Measurements from ENCODE around the gene ZNF345. TPM values are rescaled to one million over a fixed set of nuclear protein-coding genes. Genes with fewer than 3 reads are reported as not detected.

ZNF345 gene
- 1.2 and 3.3 TPM in 2 replicates for total RNA-seq (2011; cell fraction: chromatin; rRNA removed; ENCODE audit: low replicate concordance)
- 0.92 and 1.3 TPM in 2 replicates for total RNA-seq (2011; cell fraction: nucleolus; rRNA removed)
- 2.1 and 3.4 TPM in 2 replicates for total RNA-seq (2011; cell fraction: nucleoplasm; rRNA removed)
- total RNA-seq (2014; rRNA removed) (0.64 and 0.65 TPM in 2 replicates), total RNA-seq (2014; rRNA removed; fragmentation: Illumina TruSeq; extraction: Trizol) (0.65 and 1.2 TPM in 2 replicates), total RNA-seq (2015; rRNA removed; fragmentation: Illumina TruSeq; extraction: Trizol) (0.54 and 0.57 TPM in 2 replicates), total RNA-seq (2021) (1.4 and 1.6 TPM in 2 replicates), polyA plus RNA-seq (2011; rRNA removed) (0.47 and 1.3 TPM in 2 replicates), polyA plus RNA-seq (2014; fragmentation: Illumina TruSeq; extraction: Trizol) (0.42 and 0.51 TPM in 2 replicates), polyA plus RNA-seq (2014; fragmentation: Nextera tagmentation; extraction: Ambion mirVana) (under 1 TPM; 0.38 to 0.84 TPM), polyA plus RNA-seq (2014; rRNA removed) (0.31 and 1.1 TPM in 2 replicates), polyA minus RNA-seq (2011; rRNA and poly(A)+ RNA removed) (0.39 and 0.88 TPM in 2 replicates), Bru-seq, nascent RNA (percentile 40 among the genes with signal in this experiment), BruChase-seq, experiment 1, labeled RNA remaining after a 2-hour chase (percentile 44 among the genes with signal in this experiment), BruChase-seq, experiment 2, labeled RNA remaining after a 6-hour chase (percentile 42 among the genes with signal in this experiment)
- polyA plus RNA-seq (2011; cell fraction: cytosol; rRNA removed): 0.22 and 0.33 TPM in 2 replicates
- polyA plus RNA-seq (2011; cell fraction: nucleus; rRNA removed): 0.38 and 1.2 TPM in 2 replicates
- 0.31 and 1.1 TPM in 2 replicates for polyA plus RNA-seq (2012)
- polyA minus RNA-seq (2011; cell fraction: cytosol; rRNA and poly(A)+ RNA removed): not detected in 2 replicates
- 0.11 and 0.54 TPM in 2 replicates for polyA minus RNA-seq (2011; cell fraction: nucleus; rRNA and poly(A)+ RNA removed)
- long read RNA-seq, experiment 1, partial matches to known transcripts: 0 of 4 reads
- long read RNA-seq, experiment 1, other reads (novel, unspliced or antisense): 3 of 4 reads
- long read RNA-seq, experiment 2: 0 reads
- long read RNA-seq, experiment 3, partial matches to known transcripts: 0 of 1 reads
- long read RNA-seq, experiment 3, other reads (novel, unspliced or antisense): 1 of 1 reads

DNA sequence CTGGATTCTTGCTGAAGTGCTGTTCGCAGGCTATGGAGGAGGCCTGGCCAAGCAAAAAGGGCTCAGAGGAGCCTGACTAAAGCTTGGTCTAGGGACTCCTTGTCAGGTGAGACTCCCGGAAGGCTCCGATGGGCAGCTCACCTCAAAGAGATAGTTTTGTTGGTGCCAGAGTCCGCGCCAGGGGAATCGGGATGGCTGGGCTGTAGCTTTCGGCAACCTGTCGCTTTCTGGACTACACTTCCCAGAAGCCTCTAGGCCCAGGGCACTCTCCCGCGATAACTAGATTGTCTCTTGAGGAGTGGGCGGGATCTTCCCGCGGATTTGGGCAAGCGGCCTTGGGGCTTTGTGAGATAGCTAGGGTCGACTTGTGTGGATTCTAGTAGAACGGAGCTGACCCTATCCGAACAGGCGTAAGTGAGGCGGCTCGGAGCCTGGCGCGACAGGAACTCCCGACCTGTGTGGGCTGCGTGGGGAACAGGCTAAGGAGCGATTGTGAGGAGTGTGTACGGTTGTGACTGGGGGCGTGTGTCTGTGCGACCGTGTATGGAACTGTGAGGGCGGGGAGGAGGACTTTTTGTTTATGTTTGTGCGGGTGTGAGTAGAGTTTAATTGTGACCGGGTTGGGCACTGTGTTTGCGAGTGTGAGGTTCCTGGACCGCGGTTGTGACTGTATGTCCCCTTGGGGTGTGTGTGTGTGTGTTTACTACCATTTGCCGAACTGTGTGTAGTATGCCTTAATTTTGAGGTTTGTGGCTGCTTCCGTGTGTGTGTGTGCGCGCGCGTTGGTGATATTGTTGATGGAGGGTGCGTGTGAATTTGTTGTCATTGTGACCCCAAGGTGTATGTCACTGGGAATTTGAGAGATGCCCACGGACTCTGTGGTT lies at the start of gene ZNF345:
TSS of gene ZNF345 (plus strand) at position 318 of the 884 bp plus-strand sequence. CDS start 25,955 bp downstream, outside the sequence.
- FAIRE-seq (no peak), DNase-seq (ENCODE audit: extremely low read depth in 1 of 4, low spot score in 3 of 4) (peak; percentile 40 to 82 (median 48)), ATAC-seq (peak; percentile 91)
- WGBS (ENCODE audit: insufficient coverage, low coverage, missing lambda C conversion rate): 13% methylated on average over 31 of the region's 43 CpGs
- no peaks in the 10 kb centered on the region for H3K36me3 ChIP-seq (ENCODE audit: control insufficient read depth, insufficient read depth, low read length)
- intact Hi-C loops (cut with micrococcal nuclease): no loop called here
- peak within 1 kb of the TSS; percentile 81 for H2AFZ ChIP-seq (ENCODE audit: low read depth, low read length)
- H3K27me3 ChIP-seq (ENCODE audit: control insufficient read depth in 2 of 2, insufficient read depth in 2 of 2, low read length in 2 of 2): no peaks in the 10 kb centered on the region
- TSS peak; percentile 81 for BruUV-seq (replicated peaks)
- H3K9me3 ChIP-seq (replicated peaks; ENCODE audit: control insufficient read depth, insufficient read depth, low read depth, low read length): no peaks in the 10 kb centered on the region
- H3K9ac ChIP-seq (ENCODE audit: insufficient read depth in 1 of 2, low read depth in 2 of 2, low read length in 2 of 2): peak within 1 kb of the TSS; percentile 67 to 91
- H3K27ac ChIP-seq (ENCODE audit: extremely low read depth, low read depth, low read length): peak within 1 kb of the TSS; percentile 59; the same call in 1 of the 3 replicates
- H3K4me3 ChIP-seq: peak within 1 kb of the TSS; percentile 48
- peaks cover 0 to 3% of the 10 kb centered on the region in 2 experiments; a peak in 1 of 5 replicates for H3K4me1 ChIP-seq (replicated peaks in 1 of 2; ENCODE audit: control insufficient read depth in 2 of 2, insufficient read depth in 2 of 2, low read length in 2 of 2)
- no peaks in the 10 kb centered on the region for H4K20me1 ChIP-seq (replicated peaks; ENCODE audit: control insufficient read depth, insufficient read depth, low read length)
- H3K9me1 ChIP-seq (ENCODE audit: control insufficient read depth, insufficient read depth, low read length): no peaks in the 10 kb centered on the region
- in situ Hi-C loops (cut with MboI): no loop called here
- ChIA-PET POLR2A (no interaction called here), CTCF (ENCODE audit: low intra/inter-chr PET ratio) (no interaction called here)
- H3K4me2 ChIP-seq (ENCODE audit: insufficient read depth, low read length): peak within 1 kb of the TSS; percentile 71
- no peaks in the 10 kb centered on the region for H3K79me2 ChIP-seq (ENCODE audit: control insufficient read depth, insufficient read depth, low read length)
- peak; percentile 25; the same call in 1 of the 2 replicates for TF ChIP-seq ELF4 (CRISPR knock-in tag; IDR thresholded peaks at IDR 0.05)
- peak; percentile 46; the same call in 1 of the 2 replicates for TF ChIP-seq POLR2A (conservative IDR thresholded peaks at IDR 0.05)
- TF ChIP-seq, protein P1, sequence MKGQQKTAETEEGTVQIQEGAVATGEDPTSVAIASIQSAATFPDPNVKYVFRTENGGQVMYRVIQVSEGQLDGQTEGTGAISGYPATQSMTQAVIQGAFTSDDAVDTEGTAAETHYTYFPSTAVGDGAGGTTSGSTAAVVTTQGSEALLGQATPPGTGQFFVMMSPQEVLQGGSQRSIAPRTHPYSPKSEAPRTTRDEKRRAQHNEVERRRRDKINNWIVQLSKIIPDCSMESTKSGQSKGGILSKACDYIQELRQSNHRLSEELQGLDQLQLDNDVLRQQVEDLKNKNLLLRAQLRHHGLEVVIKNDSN (CRISPR knock-in tag; IDR thresholded peaks at IDR 0.05): no peak
- no peak for TF ChIP-seq PML (IDR thresholded peaks at IDR 0.05; ENCODE audit: low read length)
- TF ChIP-seq ESRRB (CRISPR knock-in tag; IDR thresholded peaks at IDR 0.05; ENCODE audit: borderline replicate concordance): no peak
- TF ChIP-seq MAZ (CRISPR knock-in tag; conservative IDR thresholded peaks at IDR 0.05 in 1 of 2, IDR thresholded peaks at IDR 0.05 in 1 of 2): peak in 1 of 2 experiments; percentile 41; a peak in 1 of 4 replicates
- no peak for TF ChIP-seq ZNF282 (CRISPR knock-in tag; IDR thresholded peaks at IDR 0.05)
- TF ChIP-seq ZNF143 (CRISPR knock-in tag; IDR thresholded peaks at IDR 0.05): peak; percentile 69
- no peak for TF ChIP-seq CC2D1A (IDR thresholded peaks at IDR 0.05)
- no peak for TF ChIP-seq TARDBP (IDR thresholded peaks at IDR 0.05)
- TF ChIP-seq LCOR (CRISPR knock-in tag; IDR thresholded peaks at IDR 0.05): 0 out of 2 replicates have a peak, but pooled peaks have one; percentile 8
- TF ChIP-seq XRCC4 (IDR thresholded peaks at IDR 0.05; ENCODE audit: extremely low read depth, insufficient read depth, insufficient read length): no peak
- TF ChIP-seq TAL1 (IDR thresholded peaks at IDR 0.05): no peak
- TF ChIP-seq PHF8 (IDR thresholded peaks at IDR 0.05; ENCODE audit: borderline replicate concordance, low read length): peak; percentile 48; the same call in 1 of the 2 replicates
- TF ChIP-seq, protein P2, sequence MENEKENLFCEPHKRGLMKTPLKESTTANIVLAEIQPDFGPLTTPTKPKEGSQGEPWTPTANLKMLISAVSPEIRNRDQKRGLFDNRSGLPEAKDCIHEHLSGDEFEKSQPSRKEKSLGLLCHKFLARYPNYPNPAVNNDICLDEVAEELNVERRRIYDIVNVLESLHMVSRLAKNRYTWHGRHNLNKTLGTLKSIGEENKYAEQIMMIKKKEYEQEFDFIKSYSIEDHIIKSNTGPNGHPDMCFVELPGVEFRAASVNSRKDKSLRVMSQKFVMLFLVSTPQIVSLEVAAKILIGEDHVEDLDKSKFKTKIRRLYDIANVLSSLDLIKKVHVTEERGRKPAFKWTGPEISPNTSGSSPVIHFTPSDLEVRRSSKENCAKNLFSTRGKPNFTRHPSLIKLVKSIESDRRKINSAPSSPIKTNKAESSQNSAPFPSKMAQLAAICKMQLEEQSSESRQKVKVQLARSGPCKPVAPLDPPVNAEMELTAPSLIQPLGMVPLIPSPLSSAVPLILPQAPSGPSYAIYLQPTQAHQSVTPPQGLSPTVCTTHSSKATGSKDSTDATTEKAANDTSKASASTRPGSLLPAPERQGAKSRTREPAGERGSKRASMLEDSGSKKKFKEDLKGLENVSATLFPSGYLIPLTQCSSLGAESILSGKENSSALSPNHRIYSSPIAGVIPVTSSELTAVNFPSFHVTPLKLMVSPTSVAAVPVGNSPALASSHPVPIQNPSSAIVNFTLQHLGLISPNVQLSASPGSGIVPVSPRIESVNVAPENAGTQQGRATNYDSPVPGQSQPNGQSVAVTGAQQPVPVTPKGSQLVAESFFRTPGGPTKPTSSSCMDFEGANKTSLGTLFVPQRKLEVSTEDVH (IDR thresholded peaks at IDR 0.05; ENCODE audit: low read depth, partially characterized antibody): no peak

All from K562 (cell line).